ENCODE measurements around the gene SNCA.

Gene SNCA

DNA sequence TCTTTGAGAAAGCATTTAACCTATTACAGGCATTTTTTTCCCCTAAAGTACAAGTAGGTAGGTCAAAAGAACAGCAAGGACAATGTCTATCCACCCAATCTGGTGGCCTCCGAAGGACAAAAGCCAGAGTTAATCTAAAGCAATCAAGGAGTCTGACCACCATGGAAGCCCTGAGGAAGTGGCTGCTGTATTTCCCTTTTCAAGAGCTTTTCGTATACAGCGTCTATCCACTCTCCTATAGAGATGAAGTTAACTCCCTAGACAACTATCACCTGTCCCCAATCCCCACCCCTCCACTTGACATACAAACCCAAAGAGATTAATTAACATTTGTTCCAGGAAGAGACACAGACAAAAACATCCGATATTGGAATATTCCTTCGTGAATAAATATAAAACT, 85.5 kb downstream of the SNCA start:
- no peaks in the 10 kb centered on the region for H3K36me3 ChIP-seq (ENCODE audit: control insufficient read depth, low read length)
- no peak overlapping the region for H3K4me3 ChIP-seq (ENCODE audit: low read length)
- no peaks in the 10 kb centered on the region for H3K9me2 ChIP-seq (replicated peaks; ENCODE audit: control insufficient read depth, low read length)
- no peaks in the 10 kb centered on the region for H4K20me1 ChIP-seq (ENCODE audit: control insufficient read depth, insufficient read depth, low read depth, low read length)
- no peaks in the 10 kb centered on the region for H3K79me2 ChIP-seq (ENCODE audit: control insufficient read depth, low read length)
- H3F3A ChIP-seq (ENCODE audit: control insufficient read depth, insufficient read depth) = no peaks in the 10 kb centered on the region
- H3K27me3 ChIP-seq (ENCODE audit: control insufficient read depth, low read length) = no peaks in the 10 kb centered on the region
- no peak overlapping the region for H3K27ac ChIP-seq (ENCODE audit: low read depth, low read length)
- TF ChIP-seq, protein P1, sequence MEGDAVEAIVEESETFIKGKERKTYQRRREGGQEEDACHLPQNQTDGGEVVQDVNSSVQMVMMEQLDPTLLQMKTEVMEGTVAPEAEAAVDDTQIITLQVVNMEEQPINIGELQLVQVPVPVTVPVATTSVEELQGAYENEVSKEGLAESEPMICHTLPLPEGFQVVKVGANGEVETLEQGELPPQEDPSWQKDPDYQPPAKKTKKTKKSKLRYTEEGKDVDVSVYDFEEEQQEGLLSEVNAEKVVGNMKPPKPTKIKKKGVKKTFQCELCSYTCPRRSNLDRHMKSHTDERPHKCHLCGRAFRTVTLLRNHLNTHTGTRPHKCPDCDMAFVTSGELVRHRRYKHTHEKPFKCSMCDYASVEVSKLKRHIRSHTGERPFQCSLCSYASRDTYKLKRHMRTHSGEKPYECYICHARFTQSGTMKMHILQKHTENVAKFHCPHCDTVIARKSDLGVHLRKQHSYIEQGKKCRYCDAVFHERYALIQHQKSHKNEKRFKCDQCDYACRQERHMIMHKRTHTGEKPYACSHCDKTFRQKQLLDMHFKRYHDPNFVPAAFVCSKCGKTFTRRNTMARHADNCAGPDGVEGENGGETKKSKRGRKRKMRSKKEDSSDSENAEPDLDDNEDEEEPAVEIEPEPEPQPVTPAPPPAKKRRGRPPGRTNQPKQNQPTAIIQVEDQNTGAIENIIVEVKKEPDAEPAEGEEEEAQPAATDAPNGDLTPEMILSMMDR (IDR thresholded peaks at IDR 0.05; ENCODE audit: low read depth, low read length, poor library complexity, severe bottlenecking) = no peak
- no peak for TF ChIP-seq EZH2phosphoT487 (IDR thresholded peaks at IDR 0.05; ENCODE audit: borderline replicate concordance, low read length)
- no peak overlapping the region for H3K4me2 ChIP-seq (ENCODE audit: low read length)
- no peaks in the 10 kb centered on the region for H3K4me1 ChIP-seq (ENCODE audit: control insufficient read depth, low read length)
- no peaks in the 10 kb centered on the region for H3K9me3 ChIP-seq (ENCODE audit: control insufficient read depth, insufficient read depth, low read length)

DNA sequence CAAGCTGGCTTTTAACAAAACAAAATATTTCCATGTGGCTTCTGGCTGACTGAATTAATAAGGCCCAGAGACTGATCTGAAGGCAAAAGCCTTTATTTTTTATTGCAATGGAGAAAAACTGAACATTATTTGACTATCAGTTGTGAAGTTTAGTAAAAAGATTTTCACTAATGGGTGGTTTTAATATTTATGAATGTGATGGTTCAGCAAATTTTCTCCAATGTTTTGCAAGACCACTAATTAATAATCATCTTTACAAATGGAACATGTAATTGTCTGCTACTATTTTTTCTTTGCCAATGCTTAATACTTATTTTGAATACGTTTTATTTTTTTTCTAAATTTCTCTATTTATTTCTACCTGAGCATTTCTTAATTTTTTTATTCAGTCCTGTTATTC, 90.6 kb downstream of the SNCA start:
- no peaks in the 10 kb centered on the region for H3F3A ChIP-seq (ENCODE audit: control insufficient read depth, insufficient read depth)
- H3K27me3 ChIP-seq (ENCODE audit: control insufficient read depth, low read length) = no peaks in the 10 kb centered on the region
- no peaks in the 10 kb centered on the region for H3K9me2 ChIP-seq (replicated peaks; ENCODE audit: control insufficient read depth, low read length)
- H3K27ac ChIP-seq (ENCODE audit: low read depth, low read length) = no peak overlapping the region
- no peak overlapping the region for H3K4me2 ChIP-seq (ENCODE audit: low read length)
- TF ChIP-seq EZH2phosphoT487 (IDR thresholded peaks at IDR 0.05; ENCODE audit: borderline replicate concordance, low read length) = no peak
- TF ChIP-seq, protein P1 (IDR thresholded peaks at IDR 0.05; ENCODE audit: low read depth, low read length, poor library complexity, severe bottlenecking) = no peak
- no peak overlapping the region for H3K4me3 ChIP-seq (ENCODE audit: low read length)
- no peaks in the 10 kb centered on the region for H3K9me3 ChIP-seq (ENCODE audit: control insufficient read depth, insufficient read depth, low read length)
- no peaks in the 10 kb centered on the region for H3K36me3 ChIP-seq (ENCODE audit: control insufficient read depth, low read length)
- no peaks in the 10 kb centered on the region for H3K4me1 ChIP-seq (ENCODE audit: control insufficient read depth, low read length)
- H4K20me1 ChIP-seq (ENCODE audit: control insufficient read depth, insufficient read depth, low read depth, low read length) = no peaks in the 10 kb centered on the region
- no peaks in the 10 kb centered on the region for H3K79me2 ChIP-seq (ENCODE audit: control insufficient read depth, low read length)

DNA sequence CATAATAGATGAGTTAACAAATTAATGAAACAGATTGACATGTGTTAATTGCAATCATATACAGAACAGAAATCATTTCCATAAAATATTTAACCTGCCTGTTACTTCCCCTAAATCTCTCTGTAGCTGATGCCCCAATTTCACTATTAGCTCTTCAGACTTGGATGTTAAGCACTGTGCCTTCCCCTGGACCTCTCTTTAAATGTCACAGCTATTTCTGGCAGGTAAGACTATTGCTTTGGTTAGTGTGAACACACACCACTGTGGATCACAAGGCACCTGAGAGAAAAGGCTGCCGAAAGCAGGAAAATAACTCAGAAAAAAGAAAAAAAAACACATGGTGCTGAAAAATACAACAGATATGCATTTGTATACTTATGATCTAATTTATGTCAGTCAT, 91.3 kb downstream of the SNCA start:
- H3K4me1 ChIP-seq (ENCODE audit: control insufficient read depth, low read length) = no peaks in the 10 kb centered on the region
- no peaks in the 10 kb centered on the region for H3K79me2 ChIP-seq (ENCODE audit: control insufficient read depth, low read length)
- no peaks in the 10 kb centered on the region for H3K9me2 ChIP-seq (replicated peaks; ENCODE audit: control insufficient read depth, low read length)
- H4K20me1 ChIP-seq (ENCODE audit: control insufficient read depth, insufficient read depth, low read depth, low read length) = no peaks in the 10 kb centered on the region
- no peaks in the 10 kb centered on the region for H3K27me3 ChIP-seq (ENCODE audit: control insufficient read depth, low read length)
- H3F3A ChIP-seq (ENCODE audit: control insufficient read depth, insufficient read depth) = no peaks in the 10 kb centered on the region
- no peak for TF ChIP-seq EZH2phosphoT487 (IDR thresholded peaks at IDR 0.05; ENCODE audit: borderline replicate concordance, low read length)
- TF ChIP-seq, protein P1 (IDR thresholded peaks at IDR 0.05; ENCODE audit: low read depth, low read length, poor library complexity, severe bottlenecking) = no peak
- no peak overlapping the region for H3K4me3 ChIP-seq (ENCODE audit: low read length)
- H3K36me3 ChIP-seq (ENCODE audit: control insufficient read depth, low read length) = no peaks in the 10 kb centered on the region
- no peak overlapping the region for H3K4me2 ChIP-seq (ENCODE audit: low read length)
- no peaks in the 10 kb centered on the region for H3K9me3 ChIP-seq (ENCODE audit: control insufficient read depth, insufficient read depth, low read length)
- H3K27ac ChIP-seq (ENCODE audit: low read depth, low read length) = no peak overlapping the region

DNA sequence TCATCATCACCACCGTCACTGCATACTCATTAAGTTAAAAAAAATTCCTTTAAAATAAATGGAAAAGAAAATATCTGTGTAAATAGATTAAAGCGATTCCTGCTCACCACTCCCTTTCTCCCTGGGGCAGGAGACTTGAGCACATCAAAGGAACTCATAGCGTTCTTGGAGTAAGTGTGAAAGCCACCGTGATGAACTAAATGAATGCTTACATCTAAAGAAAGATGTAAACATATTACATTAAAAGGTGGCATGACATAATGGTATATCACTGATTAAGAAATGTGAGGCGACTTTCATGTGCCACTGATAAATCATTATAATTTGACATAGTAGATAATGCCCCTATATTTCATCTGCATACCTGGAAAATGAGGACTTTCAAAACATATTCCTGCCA, 92.0 kb downstream of the SNCA start:
- H3K4me1 ChIP-seq (ENCODE audit: control insufficient read depth, low read length) = no peaks in the 10 kb centered on the region
- no peak overlapping the region for H3K27ac ChIP-seq (ENCODE audit: low read depth, low read length)
- no peaks in the 10 kb centered on the region for H3K9me3 ChIP-seq (ENCODE audit: control insufficient read depth, insufficient read depth, low read length)
- no peak overlapping the region for H3K4me3 ChIP-seq (ENCODE audit: low read length)
- H3F3A ChIP-seq (ENCODE audit: control insufficient read depth, insufficient read depth) = no peaks in the 10 kb centered on the region
- H3K9me2 ChIP-seq (replicated peaks; ENCODE audit: control insufficient read depth, low read length) = no peaks in the 10 kb centered on the region
- no peak overlapping the region for H3K4me2 ChIP-seq (ENCODE audit: low read length)
- no peak for TF ChIP-seq EZH2phosphoT487 (IDR thresholded peaks at IDR 0.05; ENCODE audit: borderline replicate concordance, low read length)
- TF ChIP-seq, protein P1 (IDR thresholded peaks at IDR 0.05; ENCODE audit: low read depth, low read length, poor library complexity, severe bottlenecking) = no peak
- no peaks in the 10 kb centered on the region for H3K79me2 ChIP-seq (ENCODE audit: control insufficient read depth, low read length)
- H3K27me3 ChIP-seq (ENCODE audit: control insufficient read depth, low read length) = no peaks in the 10 kb centered on the region
- no peaks in the 10 kb centered on the region for H3K36me3 ChIP-seq (ENCODE audit: control insufficient read depth, low read length)
- no peaks in the 10 kb centered on the region for H4K20me1 ChIP-seq (ENCODE audit: control insufficient read depth, insufficient read depth, low read depth, low read length)
